GM21367 (cell line): ENCODE measurements around the gene CYP26C1.
"Not testable (repeated sequence)": the region's sequence is repeated elsewhere in the genome, so short reads cannot be mapped to it uniquely, and the experiment has no call there.

Source experiments
- ATAC-seq: cut with Tn5 transposase; IDR thresholded peaks from one replicate; pipeline ENCODE4 v1.9.1; 2021; ENCODE audit not compliant: unreplicated experiment

CYP26C1 gene

GRCh38 chr10:93076871-93077270, 16.3 kb downstream of the CYP26C1 start:
- ATAC-seq: no peak

- no peak for ATAC-seq
These were observed 17.3 kb downstream of the CYP26C1 start for GRCh38 chr10:93077860-93078337.

- ATAC-seq: no peak
These were observed 19.2 kb downstream of the CYP26C1 start for GRCh38 chr10:93079663-93080349.

GRCh38 chr10:93080350-93081046, 19.9 kb downstream of the CYP26C1 start:
- ATAC-seq: no peak

GRCh38 chr10:93081318-93081717, 20.7 kb downstream of the CYP26C1 start:
- ATAC-seq: no peak

- ATAC-seq: no peak
These were observed 21.2 kb downstream of the CYP26C1 start for GRCh38 chr10:93081834-93082233.

GRCh38 chr10:93083743-93084539, 23.3 kb downstream of the CYP26C1 start:
- ATAC-seq: no peak

GRCh38 chr10:93085272-93085859, 24.8 kb downstream of the CYP26C1 start:
- no peak for ATAC-seq

GRCh38 chr10:93086289-93086688, 25.7 kb downstream of the CYP26C1 start:
- no peak for ATAC-seq

GRCh38 chr10:93087846-93088245, 27.2 kb downstream of the CYP26C1 start:
- ATAC-seq: no peak

- no peak for ATAC-seq
These were observed 27.9 kb downstream of the CYP26C1 start for GRCh38 chr10:93088466-93088865.

GRCh38 chr10:93090619-93091018, 30.0 kb downstream of the CYP26C1 start:
- ATAC-seq: no peak

GRCh38 chr10:93091960-93092359, 31.4 kb downstream of the CYP26C1 start:
- ATAC-seq: no peak

GRCh38 chr10:93095225-93095624, 34.6 kb downstream of the CYP26C1 start:
- ATAC-seq: no peak

GRCh38 chr10:93096901-93097300, 36.3 kb downstream of the CYP26C1 start:
- no peak for ATAC-seq

GRCh38 chr10:93097386-93097785, 36.8 kb downstream of the CYP26C1 start:
- no peak for ATAC-seq

- ATAC-seq: no peak
These were observed 38.2 kb downstream of the CYP26C1 start for GRCh38 chr10:93098816-93099215.

- no peak for ATAC-seq
These were observed 39.1 kb downstream of the CYP26C1 start for GRCh38 chr10:93099670-93100069.

- not testable (repeated sequence) for ATAC-seq
These were observed 40.5 kb downstream of the CYP26C1 start for GRCh38 chr10:93101148-93101547.

GRCh38 chr10:93103953-93104352, 43.4 kb downstream of the CYP26C1 start:
- no peak for ATAC-seq

GRCh38 chr10:93106631-93107072, 46.1 kb downstream of the CYP26C1 start:
- no peak for ATAC-seq
